Parathyroid adenoma (tissue), 2 donors: ENCODE measurements around the gene VAV3.

Experiments used
- H2AFZ ChIP-seq: fragments of 300-600 bp; sonication (generic); one replicate; pipeline ENCODE4 v1.7.0; 2017; ENCODE audit warnings: antibody characterized with exemption, mild to moderate bottlenecking
- H3K27ac ChIP-seq: fragments of 300-600 bp; sonication (generic); one replicate; pipeline ENCODE4 v1.7.0; 2017
- H3K27me3 ChIP-seq: fragments of 300-600 bp; sonication (generic); one replicate; pipeline ENCODE4 v1.7.0; 2017; ENCODE audit warnings: low read length; ENCODE audit not compliant: control insufficient read depth, insufficient read depth
- H3K36me3 ChIP-seq: fragments of 300-600 bp; sonication (generic); one replicate; pipeline ENCODE4 v1.7.0; 2017; ENCODE audit warnings: low read length; ENCODE audit not compliant: control insufficient read depth, insufficient read depth
- H3K4me1 ChIP-seq: fragments of 300-600 bp; sonication (generic); one replicate; pipeline ENCODE4 v1.7.0; 2017; ENCODE audit warnings: control low read depth
- H3K4me2 ChIP-seq: fragments of 300-600 bp; sonication (generic); one replicate; pipeline ENCODE4 v1.7.0; 2017; ENCODE audit warnings: low read length
- H3K4me3 ChIP-seq: fragments of 300-600 bp; sonication (generic); one replicate; pipeline ENCODE4 v1.7.0; 2017; ENCODE audit warnings: low read depth, low read length
- H3K79me2 ChIP-seq: fragments of 300-600 bp; sonication (generic); one replicate; pipeline ENCODE4 v1.7.0; 2017; ENCODE audit warnings: control low read depth
- H3K9ac ChIP-seq: fragments of 300-600 bp; sonication (generic); one replicate; pipeline ENCODE4 v1.7.0; 2017; ENCODE audit warnings: mild to moderate bottlenecking
- H3K9me3 ChIP-seq: fragments of 300-600 bp; sonication (generic); one replicate; pipeline ENCODE4 v1.7.0; 2017; ENCODE audit warnings: low read length; ENCODE audit not compliant: control insufficient read depth
- TF ChIP-seq, protein P1 (sequence below): fragments of 300-600 bp; sonication (generic); IDR thresholded peaks from one replicate; pipeline ENCODE4 v1.7.0; 2017; ENCODE audit warnings: antibody characterized with exemption, mild to moderate bottlenecking
- donor health status: primary hyperparathyroidism.

Gene VAV3

GRCh38 chr1:107976431-107976830 lies 11.5 kb upstream of the VAV3 start:
- no peak overlapping the region for H3K4me2 ChIP-seq
- TF ChIP-seq, protein P1, sequence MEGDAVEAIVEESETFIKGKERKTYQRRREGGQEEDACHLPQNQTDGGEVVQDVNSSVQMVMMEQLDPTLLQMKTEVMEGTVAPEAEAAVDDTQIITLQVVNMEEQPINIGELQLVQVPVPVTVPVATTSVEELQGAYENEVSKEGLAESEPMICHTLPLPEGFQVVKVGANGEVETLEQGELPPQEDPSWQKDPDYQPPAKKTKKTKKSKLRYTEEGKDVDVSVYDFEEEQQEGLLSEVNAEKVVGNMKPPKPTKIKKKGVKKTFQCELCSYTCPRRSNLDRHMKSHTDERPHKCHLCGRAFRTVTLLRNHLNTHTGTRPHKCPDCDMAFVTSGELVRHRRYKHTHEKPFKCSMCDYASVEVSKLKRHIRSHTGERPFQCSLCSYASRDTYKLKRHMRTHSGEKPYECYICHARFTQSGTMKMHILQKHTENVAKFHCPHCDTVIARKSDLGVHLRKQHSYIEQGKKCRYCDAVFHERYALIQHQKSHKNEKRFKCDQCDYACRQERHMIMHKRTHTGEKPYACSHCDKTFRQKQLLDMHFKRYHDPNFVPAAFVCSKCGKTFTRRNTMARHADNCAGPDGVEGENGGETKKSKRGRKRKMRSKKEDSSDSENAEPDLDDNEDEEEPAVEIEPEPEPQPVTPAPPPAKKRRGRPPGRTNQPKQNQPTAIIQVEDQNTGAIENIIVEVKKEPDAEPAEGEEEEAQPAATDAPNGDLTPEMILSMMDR, result no peak
- H3K79me2 ChIP-seq, result no peaks in the 10 kb centered on the region
- H3K4me3 ChIP-seq, result no peak overlapping the region
- H3K9me3 ChIP-seq, result no peaks in the 10 kb centered on the region
- no peaks in the 10 kb centered on the region for H3K36me3 ChIP-seq
- H3K27ac ChIP-seq, result no peak overlapping the region
- H3K9ac ChIP-seq, result no peak overlapping the region
- H2AFZ ChIP-seq, result no peak overlapping the region
- H3K4me1 ChIP-seq, result no peaks in the 10 kb centered on the region
- H3K27me3 ChIP-seq, result no peaks in the 10 kb centered on the region

- H2AFZ ChIP-seq, result no peak overlapping the region
- H3K4me3 ChIP-seq, result no peak overlapping the region
- no peaks in the 10 kb centered on the region for H3K9me3 ChIP-seq
- H3K4me2 ChIP-seq, result no peak overlapping the region
- no peaks in the 10 kb centered on the region for H3K27me3 ChIP-seq
- H3K79me2 ChIP-seq, result no peaks in the 10 kb centered on the region
- no peaks in the 10 kb centered on the region for H3K36me3 ChIP-seq
- no peaks in the 10 kb centered on the region for H3K4me1 ChIP-seq
- TF ChIP-seq, protein P1, result no peak
- no peak overlapping the region for H3K27ac ChIP-seq
- no peak overlapping the region for H3K9ac ChIP-seq
These were observed 10.9 kb upstream of the VAV3 start for GRCh38 chr1:107975851-107976250.

GRCh38 chr1:107974090-107974489 lies 9.1 kb upstream of the VAV3 start:
- Histone ChIP-seq H3K4me2 (no peak overlapping the region), H3K36me3 (no peaks in the 10 kb centered on the region), H3K9me3 (no peaks in the 10 kb centered on the region), H3K9ac (no peak overlapping the region), H3K4me1 (no peaks in the 10 kb centered on the region), H3K27ac (no peak overlapping the region), H3K79me2 (no peaks in the 10 kb centered on the region), H3K27me3 (no peaks in the 10 kb centered on the region), H2AFZ (no peak overlapping the region), H3K4me3 (no peak overlapping the region)
- TF ChIP-seq, protein P1, result no peak

DNA sequence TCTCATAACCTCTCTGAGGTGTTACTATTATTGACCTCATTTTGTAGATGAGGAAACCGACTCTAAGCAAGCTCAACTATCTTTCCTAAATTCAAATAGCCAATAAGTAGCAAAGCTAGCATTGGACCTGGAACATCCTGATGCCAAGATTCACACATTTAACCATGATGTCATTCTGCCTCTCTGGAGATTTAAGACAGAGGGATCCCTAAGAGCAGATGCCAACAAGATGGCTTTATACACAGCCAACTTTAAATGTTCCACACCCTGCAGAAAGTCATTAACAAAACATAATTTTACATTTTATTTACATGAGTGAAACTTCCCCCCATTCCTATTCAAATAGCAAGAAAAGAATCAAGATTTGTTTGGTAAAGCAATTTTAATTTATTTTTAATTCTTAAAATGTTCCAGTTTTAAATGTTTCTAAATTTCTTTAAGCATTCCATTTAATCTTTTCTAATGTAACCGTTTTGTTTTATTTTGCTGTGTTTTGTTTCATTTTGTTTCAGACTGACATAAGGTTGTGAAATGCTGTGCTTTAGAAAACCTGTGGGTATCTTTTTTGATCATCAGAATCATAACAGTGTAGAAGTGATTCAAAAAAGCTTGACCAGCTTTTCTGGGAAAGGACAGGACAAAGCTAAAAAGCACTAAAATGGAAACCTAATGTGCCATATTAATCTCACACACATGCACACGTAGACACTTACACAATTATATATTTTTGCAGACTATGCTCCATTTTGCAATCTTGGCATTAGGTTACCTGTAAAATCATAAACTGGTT lies 7.6 kb upstream of the VAV3 start:
- H3K4me1 ChIP-seq, result no peaks in the 10 kb centered on the region
- no peaks in the 10 kb centered on the region for H3K27me3 ChIP-seq
- no peak overlapping the region for H2AFZ ChIP-seq
- no peaks in the 10 kb centered on the region for H3K36me3 ChIP-seq
- H3K79me2 ChIP-seq, result no peaks in the 10 kb centered on the region
- TF ChIP-seq, protein P1, result no peak
- H3K9ac ChIP-seq, result no peak overlapping the region
- H3K9me3 ChIP-seq, result no peaks in the 10 kb centered on the region
- no peak overlapping the region for H3K4me2 ChIP-seq
- H3K4me3 ChIP-seq, result no peak overlapping the region
- no peak overlapping the region for H3K27ac ChIP-seq

GRCh38 chr1:107966550-107966949 lies 1.6 kb upstream of the VAV3 start:
- no peak overlapping the region for H2AFZ ChIP-seq
- no peaks in the 10 kb centered on the region for H3K4me1 ChIP-seq
- no peak overlapping the region for H3K27ac ChIP-seq
- TF ChIP-seq, protein P1, result no peak
- no peaks in the 10 kb centered on the region for H3K36me3 ChIP-seq
- no peaks in the 10 kb centered on the region for H3K9me3 ChIP-seq
- H3K27me3 ChIP-seq, result no peaks in the 10 kb centered on the region
- H3K4me3 ChIP-seq, result no peak overlapping the region
- H3K4me2 ChIP-seq, result no peak overlapping the region
- H3K79me2 ChIP-seq, result no peaks in the 10 kb centered on the region
- H3K9ac ChIP-seq, result no peak overlapping the region
